Esophagus squamous epithelium (tissue), 4 donors: ENCODE results near the gene GCNT4.

ENCODE experiments used
- CTCF ChIP-seq, 6 experiments: fragments of 450-650 bp in 4 of 6; fragments of 200-600 bp in 2 of 6; sonication (generic) in 2 of 6; IDR thresholded peaks; one replicate each; pipeline ENCODE4 v1.5.1; 2016 to 2019; ENCODE audit warnings: antibody characterized with exemption in 6 of 6, mild to moderate bottlenecking in 4 of 6, moderate library complexity in 4 of 6
- POLR2A ChIP-seq, 4 donors: fragments of 450-650 bp; IDR thresholded peaks; one replicate each; pipeline ENCODE4 v1.6.1; 2017; ENCODE audit warnings: antibody characterized with exemption in 4 of 4, mild to moderate bottlenecking in 4 of 4, moderate library complexity in 3 of 4

DNA sequence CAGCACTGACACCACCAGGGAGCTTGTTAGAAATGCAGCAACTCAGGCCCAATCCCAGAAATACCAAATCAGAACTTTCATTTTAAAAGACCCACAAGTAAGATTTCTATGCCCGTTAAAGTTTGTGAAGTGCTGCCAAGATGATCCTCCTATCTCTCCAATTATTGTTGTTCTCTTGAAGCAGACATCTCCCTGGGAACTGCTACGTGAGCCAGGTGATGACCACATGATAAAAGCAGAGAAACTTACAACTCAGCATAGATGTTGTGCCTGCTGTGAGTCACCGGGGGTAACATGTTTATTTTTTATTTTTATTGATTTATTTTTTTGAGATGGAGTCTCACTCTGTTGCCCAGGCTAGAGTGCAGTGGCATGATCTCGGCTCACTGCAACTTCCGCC lies 34.4 kb downstream of the GCNT4 start:
- TF ChIP-seq CTCF (IDR thresholded peaks at IDR 0.05) (no peak), POLR2A (IDR thresholded peaks at IDR 0.05) (no peak)
